Endothelial cell of umbilical vein (primary cell): Measurements from ENCODE around the gene ZNF628. TPM values are rescaled to one million over a fixed set of nuclear protein-coding genes. Genes with fewer than 3 reads are reported as not detected.

Experiments
- BruUV-seq: library from RNA; stranded (reverse); fragments of 400-500 nt; replicated peaks from 2 replicates; lab custom pipeline; 2021; lab: Mats Ljungman, UMichigan
- CTCF ChIA-PET: fragments of 300-600, 350-600 bp; sonication (Branson Sonifier 250); formaldehyde crosslinking; loops from one replicate; lab custom pipeline; 2021; ENCODE audit warnings: antibody characterized with exemption, inconsistent platforms; lab: Charles Lee
- POLR2A ChIA-PET: fragments of 300-600, 350-600 bp; sonication (Branson Sonifier 250); formaldehyde crosslinking; loops from one replicate; lab custom pipeline; 2021; ENCODE audit warnings: antibody characterized with exemption, inconsistent platforms; lab: Charles Lee
- DNase-seq: peaks from one replicate; pipeline ENCODE4 v3.0.0-alpha.2; 2011; ENCODE audit warnings: low read depth, low spot score
- FAIRE-seq: peaks from 2 replicates; lab custom pipeline; 2011; peaks lifted over from hg19 to GRCh38; lab: Jason Lieb, UNC
- H2AFZ ChIP-seq: 2 replicates; pipeline ENCODE4 v1.6.0; 2012; ENCODE audit warnings: low read depth, low read length, control low read depth, inconsistent platforms
- H3K27ac ChIP-seq: 2 replicates; pipeline ENCODE4 v1.5.1; 2011; ENCODE audit warnings: low read depth, mild to moderate bottlenecking, control low read depth, low read length, moderate library complexity; ENCODE audit not compliant: insufficient read depth
- H3K27me3 ChIP-seq, 2 experiments: 2 replicates each; pipeline versions ENCODE4 v1.6.0 to v1.6.1; 2011; ENCODE audit warnings: low read length in 2 of 2, mixed read lengths in 1 of 2; ENCODE audit not compliant: control insufficient read depth in 2 of 2, insufficient read depth in 2 of 2
- H3K36me3 ChIP-seq, 2 experiments: 2 replicates in 1 of 2; 3 replicates in 1 of 2; pipeline ENCODE4 v1.5.1; 2011; ENCODE audit warnings: low read length in 2 of 2, mild to moderate bottlenecking in 1 of 2, moderate library complexity in 1 of 2; ENCODE audit not compliant: control insufficient read depth in 2 of 2, insufficient read depth in 2 of 2; ENCODE audit errors: extremely low read depth in 1 of 2
- H3K4me1 ChIP-seq: 3 replicates; pipeline ENCODE4 v1.5.1; 2011; ENCODE audit warnings: mild to moderate bottlenecking, low read length; ENCODE audit not compliant: control insufficient read depth, insufficient read depth; ENCODE audit errors: extremely low read depth
- H3K4me2 ChIP-seq: 2 replicates; pipeline ENCODE4 v1.6.1; 2011; ENCODE audit warnings: low read length, control low read depth, mixed read lengths; ENCODE audit not compliant: insufficient read depth
- H3K4me3 ChIP-seq, 3 experiments: fragments of 200-600 bp in 1 of 3; sonication (generic), shearing (Covaris generic) in 1 of 3; replicated peaks in 1 of 3; 2 replicates each; pipeline ENCODE4 v1.5.1; 2011 to 2016; ENCODE audit warnings: control low read depth in 3 of 3, low read length in 3 of 3, mild to moderate bottlenecking in 2 of 3, inconsistent platforms in 1 of 3, low read depth in 1 of 3, moderate library complexity in 1 of 3; ENCODE audit not compliant: insufficient read depth in 1 of 3
- H3K79me2 ChIP-seq: 2 replicates; pipeline ENCODE4 v1.6.0; 2012; ENCODE audit warnings: low read length, inconsistent platforms; ENCODE audit not compliant: control insufficient read depth, insufficient read depth
- H3K9ac ChIP-seq: replicated peaks from 2 replicates; pipeline ENCODE3; 2011; ENCODE audit warnings: low read length, control low read depth; ENCODE audit not compliant: insufficient read depth; ENCODE audit errors: extremely low read depth
- H3K9me1 ChIP-seq: replicated peaks from 3 replicates; pipeline ENCODE4 v1.6.0; 2011; ENCODE audit warnings: mild to moderate bottlenecking, low read length; ENCODE audit not compliant: control insufficient read depth, insufficient read depth; ENCODE audit errors: extremely low read depth
- H3K9me3 ChIP-seq: replicated peaks from 2 replicates; pipeline ENCODE4 v1.5.1; 2012; ENCODE audit warnings: low read length, inconsistent platforms; ENCODE audit not compliant: control insufficient read depth, insufficient read depth
- H4K20me1 ChIP-seq: replicated peaks from 2 replicates; pipeline ENCODE3; 2011; ENCODE audit warnings: mild to moderate bottlenecking, low read length; ENCODE audit not compliant: control insufficient read depth, insufficient read depth; ENCODE audit errors: extremely low read depth
- EZH2 ChIP-seq: IDR thresholded peaks from 2 replicates; pipeline ENCODE4 v1.6.1; 2012; ENCODE audit warnings: borderline replicate concordance, low read depth, mild to moderate bottlenecking, moderate library complexity, low read length, inconsistent platforms; ENCODE audit not compliant: severe bottlenecking
- JUN ChIP-seq: IDR thresholded peaks from 2 replicates; pipeline ENCODE4 v1.6.1; 2011; ENCODE audit warnings: borderline replicate concordance, low read depth; ENCODE audit not compliant: insufficient read length, insufficient read depth
- MAX ChIP-seq: IDR thresholded peaks from 2 replicates; pipeline ENCODE4 v1.6.1; 2011; ENCODE audit not compliant: insufficient read depth, insufficient read length
- MYC ChIP-seq: IDR thresholded peaks from one replicate; pipeline ENCODE4 v1.6.1; 2011; ENCODE audit warnings: mild to moderate bottlenecking, low read depth, low read length
- POLR2AphosphoS5 ChIP-seq: IDR thresholded peaks from 2 replicates; pipeline ENCODE4 v1.6.1; 2012; ENCODE audit warnings: low read depth, mild to moderate bottlenecking, control low read depth, low read length, moderate library complexity; ENCODE audit not compliant: insufficient read depth
- dilution Hi-C: fragments of 300-500 bp; cut with MboI; formaldehyde crosslinking; loops from one replicate; pipeline ENCODE4 v1.15.0; 2019; ENCODE audit warnings: low sequenced_read_pairs; ENCODE audit not compliant: extremely low pct_ligation_motif_present
- intact Hi-C: fragments of 100-400 bp; cut with micrococcal nuclease; formaldehyde crosslinking; loops from one replicate; pipeline ENCODE4 v1.10.0; 2022
- polyA plus RNA-seq, 4 experiments: library from polyadenylated mRNA; depleted of rRNA in 3 of 4; stranded (reverse) in 3 of 4; unstranded in 1 of 4; fragments of >200 nt; gene quantifications; 2 replicates each; pipeline versions ENCODE4 v1.2.1 to v1.2.3, GENCODE V29; 2011 to 2012; ENCODE audit warnings: missing spikeins in 1 of 4
- total RNA-seq: library from RNA; stranded (reverse); gene quantifications from 2 replicates; pipeline ENCODE4 v1.2.3, GENCODE V29; 2021

Gene ZNF628
- total and polyA plus RNA-seq, 2 donors (not counting 3 experiments of a cell fraction or from before 2014, with no cell fraction given), result 2.0 to 10.4 TPM

GRCh38 chr19:55451163-55451964 is 25.1 kb upstream of the ZNF628 start:
- H3K9ac ChIP-seq, result no peak overlapping the region
- POLR2A ChIA-PET, result no interaction called here

GRCh38 chr19:55451965-55452748 is 24.3 kb upstream of the ZNF628 start:
- Histone ChIP-seq H3K4me3 (no peak overlapping the region), H4K20me1 (no peaks in the 10 kb centered on the region), H3K4me1 (no peaks in the 10 kb centered on the region), H3K4me2 (no peak overlapping the region), H3K79me2 (no peaks in the 10 kb centered on the region), H3K9me1 (no peaks in the 10 kb centered on the region), H3K9ac (no peak overlapping the region), H3K9me3 (no peaks in the 10 kb centered on the region), H3K36me3 (peaks cover 0 to 3% of the 10 kb centered on the region in 2 experiments), H2AFZ (no peak overlapping the region), H3K27ac (no peak overlapping the region), H3K27me3 (peaks cover 16 to 21% of the 10 kb centered on the region in 2 experiments)
- dilution Hi-C loops (no loop called here), intact Hi-C loops (no loop called here)
- ChIA-PET CTCF (interaction anchor here (1.2 kb wide), 1 partner anchor 15 kb away, joined by 3 read pairs; no protein-coding TSS in a partner anchor), POLR2A (no interaction called here)
- TF ChIP-seq MAX (no peak), POLR2AphosphoS5 (no peak), MYC (no peak), JUN (no peak), EZH2 (peak; percentile 78)
- no peak for FAIRE-seq
- DNase-seq, result no peak
- no TSS peak for BruUV-seq

More at GRCh38 chr19:55451163-55451964, 25.1 kb upstream of the ZNF628 start:
- FAIRE-seq (no peak), DNase-seq (no peak)
- intact Hi-C loops, result no loop called here
- Histone ChIP-seq H3K4me1 (no peaks in the 10 kb centered on the region), H3K27ac (no peak overlapping the region), H3K9me3 (no peaks in the 10 kb centered on the region), H4K20me1 (no peaks in the 10 kb centered on the region), H3K4me2 (no peak overlapping the region), H3K79me2 (no peaks in the 10 kb centered on the region), H3K27me3 (peaks cover 20 to 21% of the 10 kb centered on the region in 2 experiments), H3K9me1 (no peaks in the 10 kb centered on the region), H2AFZ (no peak overlapping the region), H3K4me3 (no peak overlapping the region), H3K36me3 (peaks cover 0 to 3% of the 10 kb centered on the region in 2 experiments)
- CTCF ChIA-PET, result interaction anchor here (1.2 kb wide), 1 partner anchor 16 kb away, joined by 3 read pairs; no protein-coding TSS in a partner anchor
- dilution Hi-C loops, result no loop called here
- no TSS peak for BruUV-seq
- TF ChIP-seq MYC (no peak), EZH2 (peak; percentile 92)
